Mesothelial cell of epicardium (in vitro differentiated cells): ENCODE measurements around the gene HSD3B2. TPM values are rescaled to one million over a fixed set of nuclear protein-coding genes. Genes with fewer than 3 reads are reported as not detected.

ENCODE experiments used
- DNase-seq, 2 experiments: peaks; one replicate each; pipeline ENCODE4 v3.0.0; 2021; ENCODE audit warnings: low spot score in 2 of 2; ENCODE audit not compliant: unreplicated experiment in 2 of 2
- H3K27ac Mint-ChIP-seq: 2 replicates; pipeline ENCODE4 v1.8.0; 2021; ENCODE audit warnings: mixed read lengths
- H3K27me3 Mint-ChIP-seq: 2 replicates; pipeline ENCODE4 v1.8.0; 2021; ENCODE audit warnings: low read depth, mixed read lengths
- H3K36me3 Mint-ChIP-seq: 2 replicates; pipeline ENCODE4 v1.8.0; 2021; ENCODE audit warnings: mixed read lengths
- H3K4me1 Mint-ChIP-seq: 2 replicates; pipeline ENCODE4 v1.8.0; 2021; ENCODE audit warnings: mixed read lengths
- H3K4me3 Mint-ChIP-seq: 2 replicates; pipeline ENCODE4 v1.8.0; 2021; ENCODE audit warnings: mild to moderate bottlenecking, moderate library complexity, mixed read lengths
- H3K9me3 Mint-ChIP-seq: 2 replicates; pipeline ENCODE4 v1.8.0; 2021; ENCODE audit warnings: mixed read lengths
- CTCF ChIP-seq: fragments of 200-600 bp; sonication (generic); IDR thresholded peaks from one replicate; pipeline ENCODE4 v1.5.0; 2021; ENCODE audit warnings: antibody characterized with exemption; ENCODE audit not compliant: unreplicated experiment
- total RNA-seq: library from RNA; stranded (reverse); gene quantifications from 3 replicates; pipeline ENCODE4 v1.2.1, GENCODE V29; 2021

Gene HSD3B2
- 0.29 to 0.35 TPM (median 0.32 TPM) in 3 replicates for total RNA-seq

GRCh38 chr1:119414950-119415349, at the start of gene HSD3B2:
TSS of gene HSD3B2 (plus strand) at chr1:119415150. CDS start at chr1:119415420, 270 bp downstream.
- Mint-ChIP-seq H3K4me3 (no peak within 1 kb of the TSS), H3K27me3 (peaks cover 19% of the 10 kb centered on the region), H3K36me3 (no peaks in the 10 kb centered on the region), H3K27ac (no peak within 1 kb of the TSS), H3K9me3 (no peaks in the 10 kb centered on the region), H3K4me1 (no peaks in the 10 kb centered on the region)
- no peak for DNase-seq
- no peak for TF ChIP-seq CTCF

GRCh38 chr1:119366424-119366823, 48.5 kb upstream of the HSD3B2 start:
- Mint-ChIP-seq H3K4me1 (no peaks in the 10 kb centered on the region), H3K27ac (no peak overlapping the region), H3K36me3 (no peaks in the 10 kb centered on the region), H3K27me3 (peaks cover 16% of the 10 kb centered on the region), H3K4me3 (no peak overlapping the region), H3K9me3 (no peaks in the 10 kb centered on the region)
- no peak for TF ChIP-seq CTCF
- no peak for DNase-seq

DNA sequence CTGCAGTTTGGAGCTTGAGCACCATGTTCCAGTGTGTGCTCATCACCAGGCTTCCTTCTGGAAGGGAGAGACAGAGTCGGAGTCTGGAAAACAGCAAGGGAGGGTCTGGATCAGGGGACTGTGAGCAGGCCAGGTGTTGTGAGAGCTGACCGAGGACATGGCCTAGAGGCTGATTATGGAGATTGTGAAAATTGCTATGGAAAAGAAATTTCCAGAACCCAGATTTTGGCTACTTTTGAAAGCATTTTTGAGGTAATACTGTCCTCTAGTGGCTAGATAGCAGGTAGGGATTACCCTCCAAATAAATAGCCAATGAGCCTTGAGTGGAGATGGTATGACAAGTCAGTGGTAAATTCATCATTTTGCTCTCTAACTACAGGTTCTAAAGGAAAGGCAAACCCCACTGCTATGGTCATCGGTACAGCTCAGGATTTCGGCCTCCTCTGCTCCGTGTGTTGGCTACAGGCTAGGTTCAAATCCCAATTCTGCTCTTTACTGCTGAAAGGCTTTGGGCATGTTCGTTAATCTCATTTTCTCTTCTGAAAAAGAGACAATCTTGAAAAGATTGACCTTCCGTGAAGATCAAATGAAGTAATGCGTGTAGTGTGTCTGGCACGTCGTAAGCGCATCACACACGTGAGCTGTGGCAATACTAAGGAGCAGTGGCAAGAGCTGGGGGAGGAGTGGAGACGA, 47.4 kb upstream of the HSD3B2 start:
- H3K27ac Mint-ChIP-seq: no peak overlapping the region
- DNase-seq: no peak
- H3K9me3 Mint-ChIP-seq: no peaks in the 10 kb centered on the region
- H3K4me3 Mint-ChIP-seq: no peak overlapping the region
- peaks cover 16% of the 10 kb centered on the region for H3K27me3 Mint-ChIP-seq
- peak; percentile 75 for TF ChIP-seq CTCF
- no peaks in the 10 kb centered on the region for H3K36me3 Mint-ChIP-seq
- H3K4me1 Mint-ChIP-seq: peaks cover 8% of the 10 kb centered on the region

DNA sequence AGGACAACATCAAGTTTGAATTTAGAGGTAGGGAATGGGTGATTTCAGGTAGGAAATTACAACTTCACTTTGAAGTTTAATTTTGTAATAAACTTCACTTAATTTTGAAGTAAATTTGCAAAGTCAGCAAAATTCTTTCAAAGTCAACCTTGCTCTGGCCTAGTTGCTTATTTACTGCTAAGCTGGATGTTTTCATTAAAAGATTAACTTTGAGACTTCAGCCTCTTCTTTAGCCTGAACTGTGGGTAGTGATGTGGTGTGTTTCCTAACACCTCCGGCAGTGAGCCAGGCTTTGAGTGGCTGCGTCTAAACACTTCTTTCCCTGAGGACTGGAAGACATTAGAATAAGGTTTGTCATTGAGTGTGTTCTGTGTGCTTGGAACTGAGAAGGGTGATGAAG, 46.4 kb upstream of the HSD3B2 start, which contains the start of gene HAO2:
Gene HAO2, plus strand, starts transcription at position 232 of the 400 bp plus-strand sequence. CDS start 12,301 bp downstream, outside the sequence.
- peaks cover 8% of the 10 kb centered on the region for H3K4me1 Mint-ChIP-seq
- H3K27ac Mint-ChIP-seq: no peak within 1 kb of the TSS
- DNase-seq: no peak
- H3K27me3 Mint-ChIP-seq: peaks cover 20% of the 10 kb centered on the region
- no peaks in the 10 kb centered on the region for H3K36me3 Mint-ChIP-seq
- no peaks in the 10 kb centered on the region for H3K9me3 Mint-ChIP-seq
- TF ChIP-seq CTCF: no peak
- no peak within 1 kb of the TSS for H3K4me3 Mint-ChIP-seq

GRCh38 chr1:119370748-119371147, 44.2 kb upstream of the HSD3B2 start:
- no peak overlapping the region for H3K27ac Mint-ChIP-seq
- no peaks in the 10 kb centered on the region for H3K9me3 Mint-ChIP-seq
- TF ChIP-seq CTCF: no peak
- H3K36me3 Mint-ChIP-seq: no peaks in the 10 kb centered on the region
- H3K4me3 Mint-ChIP-seq: no peak overlapping the region
- DNase-seq: no peak
- peaks cover 17% of the 10 kb centered on the region for H3K4me1 Mint-ChIP-seq
- peaks cover 25% of the 10 kb centered on the region for H3K27me3 Mint-ChIP-seq
